SU-DHL-6 (cell line): Measurements from ENCODE around the gene IL10RA.

Experiments used
- EZH2phosphoT487 ChIP-seq: fragments of 200-600 bp; sonication (generic), shearing (Covaris generic); conservative IDR thresholded peaks from 2 replicates; pipeline ENCODE4 v1.6.1; 2018; ENCODE audit warnings: mild to moderate bottlenecking, antibody characterized with exemption, low read length, moderate library complexity, mixed read lengths
- TF ChIP-seq, protein P1 (sequence below): fragments of 200-600 bp; sonication (generic); IDR thresholded peaks from one replicate; pipeline ENCODE4 v1.5.1; 2017; ENCODE audit warnings: antibody characterized with exemption, mild to moderate bottlenecking, low read length, moderate library complexity; ENCODE audit not compliant: insufficient read depth, poor library complexity, severe bottlenecking

DNA sequence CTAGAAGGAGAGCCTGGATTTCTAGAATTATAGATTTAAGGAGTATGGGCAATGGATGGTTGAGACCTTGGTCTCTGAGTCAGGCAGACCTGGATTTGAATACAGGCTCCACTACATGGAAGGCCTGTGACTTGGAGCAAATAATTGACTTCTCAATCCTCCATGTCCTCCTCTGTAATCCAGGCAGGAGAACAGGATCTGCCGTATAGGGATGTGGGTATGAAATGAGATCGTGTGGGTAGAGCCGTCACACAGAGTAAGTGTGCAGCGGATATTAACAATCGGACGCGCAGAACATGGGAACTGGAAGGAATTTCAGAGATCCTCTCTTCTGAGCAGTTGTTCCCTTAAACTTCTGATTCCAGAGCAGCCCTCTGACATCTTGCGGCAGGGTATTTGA, 45.5 kb upstream of the IL10RA start:
- no peak for TF ChIP-seq EZH2phosphoT487
- TF ChIP-seq, protein P1, sequence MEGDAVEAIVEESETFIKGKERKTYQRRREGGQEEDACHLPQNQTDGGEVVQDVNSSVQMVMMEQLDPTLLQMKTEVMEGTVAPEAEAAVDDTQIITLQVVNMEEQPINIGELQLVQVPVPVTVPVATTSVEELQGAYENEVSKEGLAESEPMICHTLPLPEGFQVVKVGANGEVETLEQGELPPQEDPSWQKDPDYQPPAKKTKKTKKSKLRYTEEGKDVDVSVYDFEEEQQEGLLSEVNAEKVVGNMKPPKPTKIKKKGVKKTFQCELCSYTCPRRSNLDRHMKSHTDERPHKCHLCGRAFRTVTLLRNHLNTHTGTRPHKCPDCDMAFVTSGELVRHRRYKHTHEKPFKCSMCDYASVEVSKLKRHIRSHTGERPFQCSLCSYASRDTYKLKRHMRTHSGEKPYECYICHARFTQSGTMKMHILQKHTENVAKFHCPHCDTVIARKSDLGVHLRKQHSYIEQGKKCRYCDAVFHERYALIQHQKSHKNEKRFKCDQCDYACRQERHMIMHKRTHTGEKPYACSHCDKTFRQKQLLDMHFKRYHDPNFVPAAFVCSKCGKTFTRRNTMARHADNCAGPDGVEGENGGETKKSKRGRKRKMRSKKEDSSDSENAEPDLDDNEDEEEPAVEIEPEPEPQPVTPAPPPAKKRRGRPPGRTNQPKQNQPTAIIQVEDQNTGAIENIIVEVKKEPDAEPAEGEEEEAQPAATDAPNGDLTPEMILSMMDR: no peak
